ENCODE data around the gene RGS6. TPM values are rescaled to one million over a fixed set of nuclear protein-coding genes. Genes with fewer than 3 reads are reported as not detected.

RGS6 gene
- total and polyA plus RNA-seq, 2 of the 4 experiments (the other 2 are of a cell fraction): not detected

GRCh38 chr14:72254202-72254936, 322.1 kb downstream of the RGS6 start:
- Histone ChIP-seq H3K23ac (ENCODE audit: low read depth, low read length) (no peak overlapping the region), H3K9ac (ENCODE audit: low read depth, low read length) (no peak overlapping the region), H3K36me3 (ENCODE audit: control insufficient read depth, insufficient read depth, low read length) (no peaks in the 10 kb centered on the region), H2AK5ac (ENCODE audit: low read depth, low read length) (no peak overlapping the region), H3K79me1 (ENCODE audit: low read depth in 1 of 2, low read length in 2 of 2) (no peaks in the 10 kb centered on the region), H2BK5ac (ENCODE audit: low read depth, low read length, poor library complexity, severe bottlenecking) (no peak overlapping the region), H2AFZ (replicated peaks; ENCODE audit: low read length, poor library complexity) (no peak overlapping the region), H2BK20ac (ENCODE audit: low read depth, low read length) (no peak overlapping the region), H2AK9ac (replicated peaks; ENCODE audit: low read depth, low read length, poor library complexity) (no peak overlapping the region), H3K27me3 (ENCODE audit: control insufficient read depth, insufficient read depth, low read length) (no peaks in the 10 kb centered on the region), H4K5ac (ENCODE audit: low read depth, low read length) (no peak overlapping the region), H3K9me1 (ENCODE audit: insufficient read depth, low read length) (no peaks in the 10 kb centered on the region), H3K56ac (ENCODE audit: extremely low read depth, insufficient read depth, low read length) (no peak overlapping the region), H3K4me3 (ENCODE audit: insufficient read depth, low read depth, low read length) (no peak overlapping the region), H3K4ac (ENCODE audit: low read depth, low read length) (no peak overlapping the region), H4K91ac (ENCODE audit: insufficient read depth, low read depth, low read length) (no peak overlapping the region), H3K9me3 (ENCODE audit: control insufficient read depth, insufficient read depth, low read length) (peaks cover 5% of the 10 kb centered on the region; the same call in 1 of the 2 replicates), H4K20me1 (ENCODE audit: insufficient read depth, low read length) (no peaks in the 10 kb centered on the region), H3K4me2 (ENCODE audit: low read depth, low read length) (no peak overlapping the region), H3K4me1 (ENCODE audit: control insufficient read depth, insufficient read depth, low read length) (no peaks in the 10 kb centered on the region), H2BK120ac (ENCODE audit: low read depth, low read length) (no peak overlapping the region), H3K14ac (replicated peaks; ENCODE audit: low read depth, low read length) (no peak overlapping the region), H3K27ac (ENCODE audit: insufficient read depth, low read length) (no peak overlapping the region), H3K18ac (ENCODE audit: low read depth, low read length) (no peak overlapping the region), H2BK15ac (ENCODE audit: low read depth, low read length) (no peak overlapping the region), H4K8ac (ENCODE audit: low read depth in 2 of 2, low read length in 2 of 2) (no peak overlapping the region)
- BruUV-seq (replicated peaks): no TSS peak
- no peak for TF ChIP-seq USF2 (IDR thresholded peaks at IDR 0.05; ENCODE audit: low read depth, low read length)
- TF ChIP-seq CEBPB (IDR thresholded peaks at IDR 0.05; ENCODE audit: low read depth, low read length): no peak
- no peak for TF ChIP-seq FOS (IDR thresholded peaks at IDR 0.05; ENCODE audit: low read depth, low read length)
- TF ChIP-seq MAZ (IDR thresholded peaks at IDR 0.05; ENCODE audit: borderline replicate concordance, low read depth, low read length): no peak
- no peak for TF ChIP-seq RFX5 (IDR thresholded peaks at IDR 0.05; ENCODE audit: low read depth, low read length)
- TF ChIP-seq ELK1 (IDR thresholded peaks at IDR 0.05; ENCODE audit: borderline replicate concordance, low read depth, low read length): no peak
- TF ChIP-seq RAD21 (IDR thresholded peaks at IDR 0.05; ENCODE audit: low read length): no peak
- no peak for TF ChIP-seq MAFK (IDR thresholded peaks at IDR 0.05; ENCODE audit: low read depth, low read length)
- TF ChIP-seq CTCF (conservative IDR thresholded peaks at IDR 0.05; ENCODE audit: low read depth, low read length): no peak
- TF ChIP-seq MXI1 (IDR thresholded peaks at IDR 0.05; ENCODE audit: borderline replicate concordance, low read depth, low read length): no peak
- TF ChIP-seq RCOR1 (IDR thresholded peaks at IDR 0.05; ENCODE audit: insufficient replicate concordance, low read length): no peak
- TF ChIP-seq CHD1 (IDR thresholded peaks at IDR 0.05; ENCODE audit: low read depth, low read length): no peak
- TF ChIP-seq NFE2L2 (IDR thresholded peaks at IDR 0.05; ENCODE audit: low read depth, low read length): no peak
- TF ChIP-seq SMC3 (IDR thresholded peaks at IDR 0.05; ENCODE audit: low read depth, low read length): no peak
- no peak for TF ChIP-seq POLR2A (IDR thresholded peaks at IDR 0.05; ENCODE audit: low read depth, low read length)
- no peak for TF ChIP-seq BHLHE40 (IDR thresholded peaks at IDR 0.05; ENCODE audit: low read depth, low read length)
- ChIA-PET POLR2A (ENCODE audit: unreplicated experiment) (no interaction called here), CTCF (no interaction called here)
- DNase-seq: no peak
- intact Hi-C loops (cut with micrococcal nuclease) (no loop called here), in situ Hi-C loops (cut with MboI; ENCODE audit: low sequenced_read_pairs) (no loop called here), dilution Hi-C loops (cut with HindIII; ENCODE audit: low sequenced_read_pairs, unreplicated experiment) (no loop called here)
- WGBS, 2 experiments (ENCODE audit: extremely low coverage in 2 of 2, insufficient read length in 1 of 2): 67% methylated on average over 2 of the region's 2 CpGs; no CpG with 5 or more reads in 1 of the 2 experiments
- ATAC-seq (ENCODE audit: low read depth): no peak
